GM12878 (cell line): Measurements from ENCODE around the gene SLC7A1. TPM values are rescaled to one million over a fixed set of nuclear protein-coding genes. Genes with fewer than 3 reads are reported as not detected.

Experiments
- ATAC-seq: fragments of 200-7000 bp; cut with Tn5 transposase; 3 replicates; pipeline ENCODE4 v1.9.1; 2020; ENCODE audit warnings: mild to moderate bottlenecking, moderate library complexity
- BruUV-seq: library from RNA; stranded (reverse); fragments of 400-500 nt; replicated peaks from 2 replicates; lab custom pipeline; 2021; lab: Mats Ljungman, UMichigan
- CTCF ChIA-PET: fragments of 300-600 bp; sonication (Branson Sonifier 250); formaldehyde crosslinking; extraction: SDS; loops from one replicate; lab custom pipeline; 2021; ENCODE audit warnings: inconsistent platforms; lab: Yijun Ruan, JAX
- POLR2A ChIA-PET: fragments of 350-600 bp; formaldehyde crosslinking; extraction: SDS; loops from one replicate; lab custom pipeline; 2021; ENCODE audit warnings: inconsistent platforms; lab: Charles Lee
- RAD21 ChIA-PET: fragments of 300-600 bp; sonication (Branson Sonifier 250); formaldehyde crosslinking; loops from one replicate; lab custom pipeline; 2023; ENCODE audit warnings: antibody characterized with exemption; ENCODE audit not compliant: unreplicated experiment; lab: Charles Lee
- SMC1A ChIA-PET: fragments of 300-600 bp; sonication (Branson Sonifier 250); formaldehyde crosslinking; loops from one replicate; lab custom pipeline; 2023; ENCODE audit not compliant: unreplicated experiment, uncharacterized antibody; lab: Charles Lee
- DNase-seq: peaks from one replicate; pipeline ENCODE4 v3.0.0-alpha.2; 2011; ENCODE audit warnings: low read depth, low spot score
- FAIRE-seq: peaks from 3 replicates; lab custom pipeline; 2011; peaks lifted over from hg19 to GRCh38; lab: Jason Lieb, UNC
- H2AFZ ChIP-seq: 2 replicates; pipeline ENCODE4 v1.6.0; 2011; ENCODE audit warnings: low read depth, low read length, control low read depth; ENCODE audit not compliant: control insufficient read depth
- H3K27ac ChIP-seq: 2 replicates; pipeline ENCODE4 v1.5.1; 2011; ENCODE audit warnings: control low read depth; ENCODE audit not compliant: control insufficient read depth, insufficient read depth
- H3K27me3 ChIP-seq, 2 experiments: replicated peaks in 1 of 2; 2 replicates each; pipeline versions ENCODE4 v1.6.0 to v1.6.1; 2011; ENCODE audit warnings: low read length in 1 of 2; ENCODE audit not compliant: control insufficient read depth in 2 of 2, insufficient read depth in 2 of 2
- H3K36me3 ChIP-seq, 2 experiments: 2 replicates each; pipeline ENCODE4 v1.5.1; 2011; ENCODE audit warnings: low read length in 1 of 2; ENCODE audit not compliant: control insufficient read depth in 2 of 2, insufficient read depth in 2 of 2
- H3K4me1 ChIP-seq: 2 replicates; pipeline ENCODE4 v1.6.1; 2011; ENCODE audit warnings: mild to moderate bottlenecking, low read length, moderate library complexity, mixed read lengths; ENCODE audit not compliant: control insufficient read depth, insufficient read depth
- H3K4me2 ChIP-seq: 2 replicates; pipeline ENCODE4 v1.6.0; 2011; ENCODE audit warnings: control low read depth; ENCODE audit not compliant: control insufficient read depth, insufficient read depth
- H3K4me3 ChIP-seq: fragments of 200-600 bp; sonication (generic); 2 replicates; pipeline ENCODE4 v1.5.1; 2016
- H3K79me2 ChIP-seq: 2 replicates; pipeline ENCODE4 v1.6.0; 2011; ENCODE audit warnings: low read length; ENCODE audit not compliant: control insufficient read depth, insufficient read depth
- H3K9ac ChIP-seq: 2 replicates; pipeline ENCODE4 v1.8.0; 2011; ENCODE audit warnings: low read length, control low read depth, mixed read lengths; ENCODE audit not compliant: control insufficient read depth, insufficient read depth
- H3K9me3 ChIP-seq: replicated peaks from 3 replicates; pipeline ENCODE4 v1.5.1; 2011; ENCODE audit warnings: mild to moderate bottlenecking, low read length; ENCODE audit not compliant: control insufficient read depth, insufficient read depth
- H4K20me1 ChIP-seq: 2 replicates; pipeline ENCODE4 v1.6.0; 2011; ENCODE audit not compliant: control insufficient read depth, insufficient read depth
- BCL3 ChIP-seq: IDR thresholded peaks from 2 replicates; pipeline ENCODE4 v1.6.1; 2011; ENCODE audit warnings: borderline replicate concordance, low read depth, mild to moderate bottlenecking, moderate library complexity, low read length; ENCODE audit not compliant: insufficient read depth, poor library complexity, severe bottlenecking
- EZH2 ChIP-seq: IDR thresholded peaks from 2 replicates; pipeline ENCODE4 v1.6.1; 2012; ENCODE audit warnings: low read depth, mild to moderate bottlenecking, control low read depth, inconsistent platforms, low read length, borderline replicate concordance; ENCODE audit not compliant: control insufficient read depth
- JUND ChIP-seq: IDR thresholded peaks from 2 replicates; pipeline ENCODE4 v1.6.1; 2012; ENCODE audit warnings: low read depth, mild to moderate bottlenecking, low read length, improper control_type of control experiment, moderate library complexity
- MEF2A ChIP-seq: IDR thresholded peaks from 2 replicates; pipeline ENCODE4 v1.6.1; 2011; ENCODE audit warnings: low read depth, mild to moderate bottlenecking, low read length, moderate library complexity; ENCODE audit not compliant: insufficient read depth
- MTA2 ChIP-seq: fragments of 450-650 bp; IDR thresholded peaks from 2 replicates; pipeline ENCODE4 v1.6.1; 2016; ENCODE audit warnings: low read depth, mild to moderate bottlenecking, moderate library complexity
- MTA3 ChIP-seq: IDR thresholded peaks from 2 replicates; pipeline ENCODE4 v1.6.1; 2012; ENCODE audit warnings: low read length, inconsistent platforms, borderline replicate concordance
- RB1 ChIP-seq: fragments of 450-650 bp; formaldehyde crosslinking; IDR thresholded peaks from 2 replicates; pipeline ENCODE4 v1.6.1; 2017; ENCODE audit warnings: mild to moderate bottlenecking, borderline replicate concordance
- SMAD1 ChIP-seq: fragments of 450-650 bp; IDR thresholded peaks from 2 replicates; pipeline ENCODE4 v1.6.1; 2018; ENCODE audit warnings: mild to moderate bottlenecking, low read depth; ENCODE audit not compliant: partially characterized antibody
- STAT3 ChIP-seq: IDR thresholded peaks from 2 replicates; pipeline ENCODE4 v1.6.1; 2011; ENCODE audit warnings: low read depth, low read length, improper control_type of control experiment
- ZBTB40 ChIP-seq: fragments of 450-650 bp; IDR thresholded peaks from 2 replicates; pipeline ENCODE4 v1.6.1; 2016; ENCODE audit warnings: mild to moderate bottlenecking, moderate library complexity, borderline replicate concordance
- WGBS: methylation state at CpG from one replicate; pipeline ENCODE4 v1.1.6; 2016; ENCODE audit warnings: low lambda C conversion rate; ENCODE audit not compliant: insufficient replicate concordance, insufficient coverage; ENCODE audit errors: missing lambda C conversion rate; 5-methylcytosine and 5-hydroxymethylcytosine counted together
- in situ Hi-C: fragments of 300-500 bp; cut with MboI; formaldehyde crosslinking; loops from 9 replicates; pipeline ENCODE4 v1.14.3; 2018; ENCODE audit warnings: mixed read lengths
- intact Hi-C: fragments of 100-400 bp; cut with micrococcal nuclease; formaldehyde crosslinking; loops from one replicate; pipeline ENCODE4 v1.14.2; 2022; ENCODE audit not compliant: unreplicated experiment
- polyA plus RNA-seq, 11 experiments: library from polyadenylated mRNA; depleted of rRNA in 4 of 11; unstranded in 6 of 11; stranded (reverse) in 5 of 11; fragments of >200 nt; fragmentation: Nextera tagmentation in 4 of 11; fragmentation: Illumina TruSeq in 1 of 11; extraction: Ambion mirVana in 4 of 11; extraction: Trizol in 1 of 11; gene quantifications; 1 replicate in 1 of 11; 2 replicates in 10 of 11; pipeline versions ENCODE4 v1.2.1 to v1.2.3, GENCODE V29; 2011 to 2016; ENCODE audit warnings: inconsistent platforms in 2 of 11, missing spikeins in 2 of 11, low read depth in 1 of 11
- total RNA-seq, 4 experiments: library from RNA; depleted of rRNA in 3 of 4; stranded (reverse); fragments of >200 nt in 3 of 4; fragmentation: Illumina TruSeq in 1 of 4; extraction: Trizol in 1 of 4; gene quantifications; 2 replicates each; pipeline versions ENCODE4 v1.2.1 to v1.2.3, GENCODE V29; 2013 to 2021

Gene SLC7A1
- total and polyA plus RNA-seq, 10 of the 15 experiments (the other 5 are each of a cell fraction or from before 2014, with no cell fraction given): 6.4 to 91.7 (median 23.4) TPM

GRCh38 chr13:29501674-29502073, 93.8 kb downstream of the SLC7A1 start:
- no peak for DNase-seq
- CTCF ChIA-PET: no interaction called here
- Histone ChIP-seq H3K36me3 (no peaks in the 10 kb centered on the region), H3K4me2 (no peak overlapping the region), H3K27ac (no peak overlapping the region), H3K9me3 (no peaks in the 10 kb centered on the region), H3K4me1 (no peaks in the 10 kb centered on the region), H3K9ac (no peak overlapping the region), H4K20me1 (no peaks in the 10 kb centered on the region), H2AFZ (no peak overlapping the region), H3K79me2 (no peaks in the 10 kb centered on the region), H3K27me3 (no peaks in the 10 kb centered on the region), H3K4me3 (no peak overlapping the region)
- in situ Hi-C loops: no loop called here
- RAD21 ChIA-PET: no interaction called here
- intact Hi-C loops: no loop called here
- ATAC-seq: no peak; the same call in 2 of the 3 replicates
- BruUV-seq: no TSS peak
- no peak for TF ChIP-seq MTA2
- TF ChIP-seq BCL3: peak; percentile 75
- POLR2A ChIA-PET: no interaction called here
- WGBS: 56% methylated on average over 4 of the region's 4 CpGs
- SMC1A ChIA-PET: interaction anchor here (0.6 to 1.1 kb wide), 2 partner anchors 9 to 1296 kb away, joined by 3 read pairs; no protein-coding TSS in a partner anchor
- FAIRE-seq: no peak

- 41% methylated on average over 7 of the region's 7 CpGs for WGBS
- ChIA-PET CTCF (no interaction called here), SMC1A (no interaction called here), POLR2A (no interaction called here), RAD21 (no interaction called here)
- Histone ChIP-seq H4K20me1 (no peaks in the 10 kb centered on the region), H3K4me1 (peaks cover 7% of the 10 kb centered on the region), H3K9ac (no peak overlapping the region), H2AFZ (no peak overlapping the region), H3K9me3 (no peaks in the 10 kb centered on the region), H3K27me3 (no peaks in the 10 kb centered on the region), H3K4me3 (no peak overlapping the region), H3K36me3 (no peaks in the 10 kb centered on the region), H3K79me2 (no peaks in the 10 kb centered on the region), H3K27ac (no peak overlapping the region), H3K4me2 (no peak overlapping the region)
- in situ Hi-C loops (no loop called here), intact Hi-C loops (no loop called here)
- FAIRE-seq (no peak), DNase-seq (no peak), ATAC-seq (no peak)
- BruUV-seq: no TSS peak
- TF ChIP-seq SMAD1 (no peak), STAT3 (no peak), ZBTB40 (no peak), MTA3 (no peak), RB1 (no peak), MEF2A (no peak), EZH2 (no peak), JUND (no peak)
Observed at GRCh38 chr13:29500386-29500785, 95.1 kb downstream of the SLC7A1 start.
